Fibroblast of skin of left biceps (primary cell): ENCODE results near the gene WNT7A.

Experiments used
- DNase-seq, 2 experiments: peaks; one replicate each; pipeline ENCODE4 v3.0.0-alpha.2; 2013; ENCODE audit warnings: low read depth in 2 of 2

Gene WNT7A

DNA sequence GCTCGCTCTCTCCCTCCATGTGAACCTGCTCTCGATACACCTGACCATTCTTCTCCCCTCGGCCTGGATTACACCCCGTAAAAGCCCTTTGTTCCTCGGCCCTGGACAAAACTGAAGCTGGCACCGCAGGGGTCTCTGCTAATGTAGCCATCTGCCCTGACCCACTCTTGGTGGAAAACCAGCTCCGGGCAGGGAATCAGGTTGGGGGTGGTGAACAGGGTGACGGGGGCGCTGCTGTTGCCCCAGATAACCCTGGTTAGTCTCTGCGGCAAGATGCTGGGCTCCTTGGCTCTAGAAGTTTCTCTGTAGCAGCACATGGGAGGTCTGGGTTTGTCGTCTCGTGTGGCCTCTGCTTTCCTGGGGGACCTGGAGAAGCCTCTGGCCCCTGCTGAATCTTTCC, 86.4 kb downstream of the WNT7A start:
- DNase-seq = no peak

DNA sequence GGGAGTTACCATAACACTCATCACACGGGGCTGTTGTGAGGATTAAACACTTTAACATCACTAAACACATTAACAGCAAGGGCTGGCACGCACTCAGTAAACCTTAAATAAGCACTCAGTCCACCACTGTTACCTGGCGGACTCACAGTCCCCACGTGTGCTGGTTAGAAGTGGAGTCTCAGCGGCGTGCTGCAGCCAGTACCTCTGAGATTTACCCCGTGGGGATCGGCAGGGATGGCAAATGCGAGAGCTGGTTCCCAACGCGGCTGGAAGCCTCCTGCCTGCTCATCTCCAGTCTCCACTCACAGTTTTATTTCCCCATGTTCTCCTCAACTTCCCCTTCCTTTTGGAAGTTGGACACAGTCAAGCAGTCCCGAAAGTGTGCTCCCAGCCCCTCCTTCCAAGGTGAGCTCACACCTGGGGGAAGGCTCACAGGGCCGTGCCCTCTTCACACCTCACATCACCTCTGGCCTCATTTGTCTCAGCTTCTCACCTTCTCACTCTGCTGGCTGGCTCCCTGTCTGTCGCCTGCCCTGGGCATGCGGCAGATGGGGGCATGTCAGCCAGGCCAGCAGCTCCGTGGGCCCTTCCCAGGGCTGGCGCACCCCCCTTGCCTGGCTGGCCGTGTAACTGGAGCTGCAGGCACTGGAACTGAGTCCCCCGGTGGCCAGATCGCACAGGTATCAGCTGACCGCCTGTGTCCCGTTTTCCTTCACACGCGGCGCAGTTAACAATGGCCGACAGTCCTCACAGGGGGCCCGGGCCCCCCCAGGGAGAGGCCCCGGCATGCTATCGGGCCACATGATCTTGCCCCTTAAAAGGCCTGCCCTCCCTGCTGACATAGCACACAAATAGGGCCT, 87.1 kb downstream of the WNT7A start:
- DNase-seq = no peak

DNA sequence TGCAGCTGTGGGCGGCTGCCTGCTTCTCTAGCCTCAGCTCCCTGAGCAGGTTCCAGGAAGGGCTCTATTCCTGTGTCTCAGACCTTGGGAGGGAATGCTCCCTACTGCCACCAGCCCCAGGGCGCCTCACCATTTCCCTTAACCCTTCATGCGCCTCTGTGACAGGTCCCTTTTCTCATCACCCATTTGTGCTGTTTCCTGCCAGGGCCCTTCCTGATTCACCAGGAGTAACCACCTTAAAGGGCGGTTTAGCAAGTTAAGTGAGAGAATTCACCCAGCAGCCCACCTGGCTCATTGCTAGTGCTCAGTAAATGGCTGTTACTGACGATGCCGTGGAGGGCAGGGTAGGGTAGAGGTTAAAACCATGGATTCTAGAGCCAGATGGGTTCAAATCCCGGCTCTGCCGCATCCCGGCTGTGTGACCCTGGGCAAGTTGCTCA, 87.8 kb downstream of the WNT7A start:
- DNase-seq = no peak

DNA sequence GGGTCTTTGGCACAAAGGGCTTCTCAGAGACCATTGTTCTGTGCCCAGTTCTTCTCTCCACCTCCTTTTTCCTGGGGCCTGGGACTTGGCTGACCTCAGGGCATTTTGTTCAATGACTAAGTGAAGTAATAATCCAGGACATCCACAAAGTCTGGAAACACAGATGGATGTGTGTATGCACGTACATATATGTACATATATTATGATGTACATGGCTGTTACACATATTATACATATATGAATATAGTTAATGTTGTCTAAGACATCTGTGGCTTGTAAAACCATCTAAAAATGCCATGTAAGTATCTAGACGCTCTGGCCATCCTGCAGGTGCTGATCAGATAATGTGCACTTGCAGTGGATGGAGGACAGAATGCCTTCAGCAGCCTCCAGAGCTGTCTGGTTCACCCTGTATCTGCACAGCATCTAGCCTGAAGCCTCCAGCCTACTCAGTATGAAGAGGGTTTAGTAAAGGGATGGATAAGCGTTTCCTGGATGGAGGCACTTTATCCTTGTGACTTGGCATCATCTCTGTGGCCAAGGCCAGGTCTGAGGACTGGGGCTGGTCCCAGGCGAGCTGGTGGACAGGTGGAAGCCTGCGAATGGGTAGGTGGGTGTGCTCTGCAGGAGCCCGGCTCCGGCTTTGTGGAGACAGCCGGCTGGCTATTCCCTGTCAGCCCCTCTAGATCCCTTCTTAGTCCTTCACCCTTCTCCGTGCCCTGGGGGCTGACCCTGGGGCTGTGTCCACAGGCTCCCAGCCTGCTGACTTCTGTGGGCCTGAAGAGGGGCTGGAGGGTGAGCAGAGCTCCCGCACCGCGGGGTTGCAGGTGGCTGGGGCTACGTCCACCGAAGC, 88.4 kb downstream of the WNT7A start:
- DNase-seq = no peak

DNA sequence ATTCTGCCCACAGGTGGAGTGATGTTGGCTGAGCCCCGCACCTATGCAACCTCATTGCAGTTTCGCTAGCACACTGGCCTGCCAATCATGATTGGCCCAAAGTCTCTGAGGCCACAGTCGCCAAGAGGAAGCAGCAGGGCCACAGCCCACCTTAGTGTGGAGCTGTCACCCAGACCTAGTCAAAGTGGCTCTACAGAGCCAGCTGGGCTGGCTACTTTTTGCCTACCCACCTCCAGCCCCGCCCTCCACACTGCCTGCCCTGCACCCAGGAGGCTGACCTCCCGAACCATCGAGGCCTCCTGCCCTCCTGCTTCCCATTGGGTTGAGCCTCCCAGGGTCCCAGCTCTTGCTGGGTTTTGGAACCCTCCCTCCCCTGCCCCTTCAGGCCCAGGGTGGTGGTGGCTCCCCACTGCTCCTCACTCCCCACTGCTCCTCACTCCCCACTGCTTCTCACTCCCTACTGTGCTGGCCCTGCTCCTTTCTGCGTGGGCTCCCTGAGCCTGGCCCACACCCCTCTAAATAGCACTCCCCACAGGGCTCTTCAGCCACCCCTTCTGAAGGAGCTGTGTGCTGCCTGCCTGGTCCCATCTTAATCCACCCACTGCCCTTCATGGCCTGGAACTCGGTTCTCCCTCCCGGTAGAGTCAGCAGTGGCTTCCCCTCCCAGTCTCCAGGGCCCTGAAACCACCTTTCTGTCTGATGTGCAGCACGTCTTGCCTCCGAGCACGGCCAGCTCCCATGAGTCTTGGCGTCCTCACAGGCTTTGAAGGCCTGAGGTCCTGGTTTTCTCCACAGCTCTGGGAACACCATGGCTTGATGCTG, 89.3 kb downstream of the WNT7A start:
- no peak for DNase-seq

DNA sequence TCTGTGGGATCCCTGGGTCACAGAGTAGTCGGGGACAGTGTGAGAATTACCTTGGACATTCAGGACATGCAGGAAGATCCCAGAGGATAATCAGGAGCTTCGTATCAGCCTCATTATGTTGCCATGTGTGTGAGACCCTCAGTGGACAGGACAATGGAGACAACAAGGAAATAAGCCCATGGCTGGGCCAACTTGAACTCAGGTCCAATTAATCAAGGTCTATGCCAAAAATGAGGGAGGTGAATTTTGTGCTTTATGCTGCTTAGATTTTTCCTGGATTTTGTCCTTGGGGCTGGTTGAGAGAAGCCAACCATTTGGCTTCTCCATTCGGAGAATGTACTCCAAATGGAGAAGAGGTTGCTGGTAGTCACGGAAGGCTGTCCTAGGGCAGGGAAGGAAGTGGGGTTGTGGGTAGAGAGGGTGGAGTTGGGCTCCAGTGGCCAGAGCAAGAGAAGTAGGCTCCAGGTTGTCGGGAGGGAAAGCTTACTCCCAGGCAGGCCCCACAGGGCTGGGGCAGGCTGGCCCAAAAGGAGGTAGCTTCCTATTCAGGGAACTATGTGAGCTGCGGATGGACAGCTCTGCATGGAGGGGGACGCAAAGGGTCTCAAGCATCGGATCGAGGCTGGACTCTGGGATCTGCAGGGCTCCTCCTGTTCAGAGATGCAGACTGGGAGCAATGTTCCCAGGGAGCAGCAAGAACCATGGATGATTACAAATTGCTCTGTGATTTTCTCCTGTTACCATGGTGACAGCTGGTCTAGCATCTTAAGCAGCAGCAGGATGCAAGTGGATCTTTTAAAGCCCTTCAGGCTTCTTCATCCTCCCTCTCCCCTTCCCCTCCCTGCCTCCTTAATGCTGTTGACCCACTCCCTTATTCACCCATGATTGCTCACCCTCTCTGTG, 91.1 kb downstream of the WNT7A start:
- no peak for DNase-seq

DNA sequence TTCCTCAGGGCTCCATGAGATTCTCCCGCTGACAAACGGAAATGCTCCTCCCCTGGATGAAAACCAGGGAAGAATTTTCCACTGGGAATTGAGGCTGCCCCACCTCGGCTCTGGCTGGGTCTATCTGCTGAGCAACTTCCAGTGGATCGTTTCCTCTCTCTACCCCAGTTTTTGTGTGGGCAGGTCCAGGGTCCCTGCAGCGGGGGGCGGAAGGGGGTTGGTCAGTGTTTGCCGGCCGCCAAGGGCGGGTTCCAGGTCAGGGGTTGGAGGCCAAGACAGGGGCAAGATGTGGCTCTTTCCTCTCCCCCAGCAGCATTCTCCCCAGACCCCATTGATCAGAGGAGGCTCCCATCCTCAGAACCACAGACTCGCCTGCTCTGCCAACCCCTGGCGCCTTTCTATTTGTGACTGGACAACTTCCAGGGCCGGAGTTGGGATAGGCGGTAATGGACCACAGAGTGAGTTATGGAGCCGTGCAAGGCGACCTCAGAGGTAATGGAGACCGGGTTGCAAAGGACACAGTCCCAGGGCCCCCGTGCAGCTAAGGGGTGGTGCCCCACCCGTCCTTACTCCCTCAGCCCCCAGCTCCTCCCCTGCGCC, 92.2 kb downstream of the WNT7A start:
- no peak for DNase-seq

DNA sequence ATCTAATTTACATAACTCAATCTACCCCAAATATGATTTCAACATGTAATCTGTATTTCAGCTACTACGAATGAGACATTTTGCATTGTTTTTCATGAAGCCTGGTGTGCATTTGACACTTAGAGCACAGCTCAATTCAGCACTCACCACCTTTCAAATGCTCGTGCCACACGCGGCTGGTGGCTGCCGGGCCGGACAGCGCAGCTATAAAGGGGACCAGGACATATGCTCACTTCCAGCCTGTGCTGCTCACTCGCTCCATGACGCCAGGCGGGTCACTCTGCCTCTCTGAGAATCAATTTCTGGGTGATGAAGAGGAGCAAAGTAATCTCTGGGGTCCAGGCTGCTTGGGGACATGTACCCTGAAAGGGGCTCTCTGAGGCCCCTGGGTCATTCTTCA, 93.1 kb downstream of the WNT7A start:
- no peak for DNase-seq

DNA sequence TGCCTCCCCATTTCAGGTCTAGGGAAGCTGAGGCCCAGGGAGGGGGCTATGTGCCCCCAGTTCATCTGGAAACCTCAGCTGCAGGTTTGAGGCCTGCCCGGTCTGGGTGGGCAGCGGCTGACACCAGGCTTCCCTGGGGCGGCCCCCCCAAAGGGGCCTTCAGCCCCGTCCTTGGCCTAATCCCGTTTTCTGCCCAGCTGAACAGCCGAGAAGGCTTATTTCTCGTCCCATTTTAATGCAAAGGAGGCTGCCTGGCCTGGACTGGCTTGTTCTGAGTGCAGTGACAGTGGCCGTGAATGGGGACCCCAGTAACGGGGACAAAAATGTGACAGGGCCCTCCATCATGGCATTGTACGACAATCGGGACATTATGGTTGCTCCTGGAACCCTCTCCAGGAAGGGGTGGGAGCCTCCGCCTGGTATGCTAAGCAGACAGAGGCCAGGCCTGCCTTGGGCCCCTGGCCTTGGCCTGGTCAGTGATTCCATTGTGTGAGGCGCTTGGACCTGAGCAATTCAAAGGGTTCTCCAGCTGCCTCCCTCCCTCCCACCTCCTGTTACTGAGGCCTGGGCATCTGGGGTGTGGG, 93.9 kb downstream of the WNT7A start:
- no peak for DNase-seq

DNA sequence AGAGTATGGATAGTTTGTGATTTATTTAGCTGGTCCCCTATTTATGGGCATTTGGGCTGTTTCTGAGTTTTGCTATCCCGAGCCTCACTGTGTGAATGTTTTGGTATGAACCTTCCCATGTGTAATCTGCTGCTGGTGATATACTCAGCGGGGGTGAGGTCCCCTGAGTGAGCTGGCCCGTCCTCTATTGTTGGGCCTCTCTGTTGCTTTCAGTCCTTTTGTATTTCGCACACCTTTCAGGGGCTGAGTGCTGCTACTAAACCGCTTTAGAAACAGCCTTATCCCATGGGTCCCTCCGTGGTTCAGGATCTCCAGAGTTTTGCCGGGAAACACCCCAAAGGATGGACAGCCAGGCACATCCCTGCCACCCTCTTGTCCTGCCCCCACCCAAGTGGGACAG, 94.5 kb downstream of the WNT7A start:
- DNase-seq = no peak

DNA sequence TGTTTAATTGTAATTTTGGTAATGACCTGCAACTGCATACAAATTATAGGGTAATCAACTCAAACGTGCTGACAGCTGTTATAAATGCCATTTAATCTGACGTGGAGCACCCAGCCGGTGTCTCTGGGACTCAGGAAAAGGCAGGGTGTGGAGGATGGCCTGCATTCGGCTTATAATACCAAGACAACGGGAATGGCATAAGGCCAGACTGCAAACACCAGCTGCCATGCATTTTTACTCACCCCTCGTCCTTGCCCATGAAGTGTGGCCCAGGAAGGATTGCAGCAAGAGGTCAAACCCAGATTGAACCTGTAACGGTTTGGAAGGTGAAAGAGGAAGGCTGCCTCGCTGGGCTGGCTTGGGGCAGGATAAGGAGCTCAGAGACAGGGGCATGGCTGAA, 96.4 kb downstream of the WNT7A start:
- DNase-seq = no peak

DNA sequence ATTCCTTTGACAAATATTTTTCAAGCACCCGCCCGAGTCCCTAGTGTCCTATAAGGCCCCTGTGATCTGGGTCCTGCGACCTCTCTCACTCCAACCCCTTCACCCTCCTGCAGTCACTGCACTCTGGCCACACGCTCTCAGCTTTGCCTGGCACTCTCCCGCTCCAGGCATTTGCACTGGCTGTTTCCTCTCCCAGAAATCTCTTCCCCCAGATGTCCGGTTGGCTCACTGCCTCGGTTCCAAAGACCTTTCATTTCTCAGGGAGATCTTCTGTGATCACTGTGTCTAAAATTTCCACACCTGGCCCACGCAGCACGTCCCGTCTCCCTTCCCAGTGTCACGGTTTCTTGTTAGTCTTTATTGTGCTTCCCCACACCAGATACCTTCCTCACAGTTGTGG, 97.4 kb downstream of the WNT7A start:
- no peak for DNase-seq

DNA sequence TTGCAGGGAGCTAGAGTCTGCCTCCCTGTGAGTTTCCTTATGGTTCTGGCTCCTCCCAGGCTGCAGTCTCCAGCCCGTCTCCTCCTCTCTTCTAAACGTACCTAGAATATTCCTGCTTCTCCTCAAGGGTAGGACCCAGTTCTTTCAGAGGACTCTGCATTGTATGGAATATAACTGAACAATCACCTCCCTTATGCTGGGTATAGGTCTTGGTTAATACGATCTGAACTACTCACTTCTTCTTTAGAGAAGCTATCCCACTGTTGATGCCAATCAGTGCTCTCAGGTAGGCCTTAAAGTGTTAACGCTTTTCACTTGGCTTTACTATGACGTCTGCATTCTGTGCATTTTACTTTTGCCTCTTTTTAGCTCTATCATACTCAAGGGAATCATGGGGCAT, 98.5 kb downstream of the WNT7A start:
- DNase-seq = no peak

DNA sequence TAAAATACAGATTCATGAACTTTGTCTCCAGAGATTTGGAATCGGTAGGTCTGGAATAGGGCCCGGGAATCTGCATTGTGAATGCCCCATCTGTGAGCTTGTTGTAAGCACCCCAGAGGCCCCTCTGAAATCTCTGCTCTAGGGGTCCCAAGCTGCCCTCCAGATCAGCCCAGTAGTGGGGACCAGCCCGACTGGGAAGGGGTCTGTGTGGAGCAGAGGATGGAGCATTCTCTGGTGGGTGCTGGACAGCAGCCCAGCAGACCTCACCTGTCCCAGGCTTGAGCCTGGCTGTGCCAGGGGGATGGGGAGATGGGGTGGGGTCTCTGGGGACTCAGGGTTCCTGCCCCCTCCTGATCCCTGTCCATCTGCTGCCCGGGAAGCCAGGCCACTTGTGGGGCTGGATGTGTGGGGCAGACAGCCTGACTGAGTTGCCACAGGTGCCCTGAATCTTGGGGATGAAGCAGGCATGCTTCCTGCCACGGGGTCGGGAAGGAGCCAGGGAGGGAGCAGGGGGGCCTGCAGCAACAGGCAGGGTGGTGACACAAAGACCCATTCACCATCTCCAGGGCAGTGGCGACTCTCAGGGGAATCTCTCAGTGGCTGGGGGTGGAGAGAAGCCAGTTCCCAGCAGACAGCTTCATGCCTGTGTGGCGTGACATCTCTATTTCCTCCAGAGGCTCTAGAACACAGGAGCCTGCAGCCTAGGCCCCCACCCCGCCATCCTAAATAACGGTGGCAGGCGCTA, 99.3 kb downstream of the WNT7A start:
- no peak for DNase-seq

DNA sequence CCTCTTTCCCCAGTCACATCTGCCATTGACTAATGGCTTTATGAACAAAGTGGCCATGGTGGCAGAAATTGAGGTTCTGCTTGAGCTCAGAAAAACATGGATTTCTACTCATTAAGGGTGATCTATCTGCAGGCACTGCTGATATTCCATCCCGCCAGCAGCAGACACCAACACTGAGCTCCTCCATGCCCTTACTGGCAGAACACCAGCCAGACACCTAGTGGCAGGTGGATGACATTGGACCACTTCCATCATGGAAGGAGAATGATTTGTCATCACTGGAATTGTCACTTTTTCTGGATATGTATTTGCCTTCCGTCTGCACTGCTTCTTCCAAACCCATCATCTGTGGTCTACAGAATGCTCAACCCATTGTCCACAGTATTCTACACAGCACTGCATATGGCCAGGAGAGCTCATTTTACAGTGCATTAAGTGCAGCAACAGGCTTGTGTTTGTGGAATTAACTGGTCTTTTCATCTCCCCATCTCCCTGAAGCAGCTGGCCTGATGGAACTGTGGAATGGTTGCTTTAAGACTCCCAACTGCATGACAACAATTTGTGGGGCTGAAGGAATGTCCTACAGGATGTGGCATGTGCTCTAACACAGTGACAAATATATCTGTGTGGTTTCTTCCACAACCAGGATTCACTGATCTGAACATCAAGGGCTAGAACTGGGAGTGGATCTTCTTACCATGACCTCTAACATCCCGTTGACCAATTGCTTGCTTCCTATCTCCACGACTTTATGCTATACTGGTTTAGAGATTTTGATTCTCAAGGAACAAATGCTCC, 103.4 kb downstream of the WNT7A start:
- no peak for DNase-seq

DNA sequence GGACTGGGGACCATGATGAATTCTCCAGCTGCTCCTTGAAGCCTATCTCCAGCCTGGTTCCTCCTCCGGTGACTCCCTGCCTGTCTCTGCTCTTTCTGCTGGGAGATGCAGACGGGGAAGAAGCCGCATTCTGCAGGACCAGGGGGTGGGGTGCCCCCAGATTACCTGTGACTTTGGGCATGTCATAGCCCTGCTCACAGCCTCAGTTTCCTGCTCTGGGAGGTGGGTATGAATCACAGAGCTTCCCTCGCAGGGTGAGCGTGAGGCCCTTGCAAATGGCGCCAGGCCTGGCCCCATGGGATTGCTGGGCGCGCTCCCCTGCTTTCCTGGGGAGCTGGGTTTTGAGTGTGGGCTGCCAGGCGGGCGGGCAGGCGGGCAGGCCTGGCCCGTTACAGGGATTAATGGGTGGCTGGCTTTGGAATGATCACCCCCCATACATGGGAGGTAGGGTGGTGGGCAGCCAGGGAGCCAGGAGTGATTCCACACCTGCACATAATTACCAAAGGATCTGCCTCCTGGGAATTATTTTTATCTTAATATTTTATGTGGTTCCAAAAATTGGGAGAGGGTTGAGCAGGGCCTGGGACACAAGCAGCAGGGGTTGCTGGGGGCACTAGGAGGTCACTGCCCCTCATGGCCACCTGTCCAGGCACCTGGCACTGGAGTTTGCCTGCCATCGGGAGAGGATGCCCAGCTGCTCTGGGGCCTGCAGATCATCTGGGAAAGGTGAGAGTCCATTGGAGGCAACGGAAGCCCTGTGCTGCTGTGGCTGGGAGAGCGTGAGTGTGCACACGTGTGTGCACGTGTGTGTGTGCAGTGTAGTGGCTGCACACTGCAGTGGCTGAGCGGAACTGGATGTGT, 106.8 kb downstream of the WNT7A start:
- DNase-seq = no peak

DNA sequence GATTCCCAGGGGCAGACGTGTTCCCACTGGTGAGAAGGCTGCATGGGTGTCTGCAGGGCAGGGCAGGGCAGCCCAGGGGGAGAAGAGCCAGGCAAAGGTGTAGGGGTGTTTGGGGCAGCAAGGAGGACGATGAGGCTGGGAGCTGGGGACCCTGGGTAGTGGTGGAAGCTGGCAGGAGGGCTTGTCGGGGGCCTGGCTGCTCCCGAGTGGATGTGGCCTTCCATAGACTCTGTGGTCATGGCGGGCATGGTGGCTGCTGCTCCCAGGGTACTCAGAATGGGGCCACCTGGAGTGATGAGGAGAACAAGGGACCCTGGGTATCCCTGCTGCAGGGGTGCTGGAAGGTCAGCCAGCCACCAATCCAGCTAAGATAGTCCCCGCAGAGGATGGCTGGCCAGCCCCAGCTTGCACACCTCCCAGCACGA, 107.5 kb downstream of the WNT7A start:
- DNase-seq = no peak

DNA sequence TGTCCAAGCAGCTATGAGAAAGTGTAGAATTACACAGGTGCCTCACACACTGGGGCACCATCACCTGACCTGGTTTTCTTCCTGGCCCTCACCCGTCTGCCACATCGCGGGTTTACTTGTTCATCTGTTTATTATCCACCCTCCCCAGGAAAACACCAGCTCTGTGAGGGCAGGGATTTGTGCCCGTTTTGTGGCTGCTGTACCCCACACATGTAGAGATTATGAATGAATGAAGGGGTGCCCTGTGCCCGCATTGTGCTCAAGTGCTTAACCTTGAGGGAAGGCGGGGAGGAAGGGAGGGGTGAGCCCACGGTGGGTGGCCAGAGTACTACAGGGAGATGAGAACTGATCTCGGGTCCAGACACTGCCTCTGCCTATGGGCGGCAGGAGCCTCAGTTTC, 108.4 kb downstream of the WNT7A start:
- no peak for DNase-seq
